ENCODE measurements around the gene PGAP6. TPM values are rescaled to one million over a fixed set of nuclear protein-coding genes. Genes with fewer than 3 reads are reported as not detected.
A peak's percentile ranks its signal among the peaks of the same experiment; 100 is the strongest.

Gene PGAP6
- total and polyA plus RNA-seq, 9 of the 15 experiments (the other 6 are each of a cell fraction or from before 2014, with no cell fraction given): 0.45 to 50.2 (median 39.3) TPM

- Histone ChIP-seq H3K4me3 (no peak overlapping the region), H3K9ac (ENCODE audit: insufficient read depth in 1 of 2, low read depth in 2 of 2, low read length in 2 of 2) (peak overlapping the region in 1 of 2 experiments; percentile 68; a peak in 2 of 4 replicates), H3K9me3 (replicated peaks; ENCODE audit: control insufficient read depth, insufficient read depth, low read depth, low read length) (no peaks in the 10 kb centered on the region), H3K4me2 (ENCODE audit: insufficient read depth, low read length) (no peak overlapping the region), H3K79me2 (ENCODE audit: control insufficient read depth, insufficient read depth, low read length) (peaks cover 32% of the 10 kb centered on the region), H3K27ac (ENCODE audit: extremely low read depth, low read depth, low read length) (no peak overlapping the region), H3K9me1 (ENCODE audit: control insufficient read depth, insufficient read depth, low read length) (no peaks in the 10 kb centered on the region), H3K4me1 (replicated peaks in 1 of 2; ENCODE audit: control insufficient read depth in 2 of 2, insufficient read depth in 2 of 2, low read length in 2 of 2) (peaks cover 7 to 74% of the 10 kb centered on the region in 2 experiments; a peak in 4 of 5 replicates), H3K36me3 (ENCODE audit: control insufficient read depth, insufficient read depth, low read length) (peaks cover 4% of the 10 kb centered on the region; the same call in 2 of the 3 replicates), H4K20me1 (replicated peaks; ENCODE audit: control insufficient read depth, insufficient read depth, low read length) (no peaks in the 10 kb centered on the region), H3K27me3 (ENCODE audit: control insufficient read depth in 2 of 2, insufficient read depth in 2 of 2, low read length in 2 of 2) (no peaks in the 10 kb centered on the region), H2AFZ (ENCODE audit: low read depth, low read length) (no peak overlapping the region)
- in situ Hi-C loops (cut with MboI): no loop called here
- ChIA-PET POLR2A (interaction anchor here (1.5 kb wide), 1 partner anchor 13 kb away, joined by 3 read pairs; the partner anchor contains the start of gene NME4), CTCF (ENCODE audit: low intra/inter-chr PET ratio) (no interaction called here)
- ATAC-seq: no peak
- TF ChIP-seq ZNF717 (CRISPR knock-in tag; IDR thresholded peaks at IDR 0.05) (no peak), PREB (CRISPR knock-in tag; IDR thresholded peaks at IDR 0.05) (no peak), SIRT6 (IDR thresholded peaks at IDR 0.05; ENCODE audit: low read depth, low read length) (no peak), GTF2A2 (tag; IDR thresholded peaks at IDR 0.05) (no peak), MAFF (IDR thresholded peaks at IDR 0.05; ENCODE audit: low read length) (no peak), FUS (optimal IDR thresholded peaks at IDR 0.05; ENCODE audit: low read depth, low read length) (no peak), ZBTB33 (CRISPR knock-in tag; IDR thresholded peaks at IDR 0.05) (peak; percentile 87)
- BruUV-seq (replicated peaks): no TSS peak
- FAIRE-seq: no peak
- 83% methylated on average over 24 of the region's 33 CpGs for WGBS (ENCODE audit: insufficient coverage, low coverage, missing lambda C conversion rate)
- intact Hi-C loops (cut with micrococcal nuclease): no loop called here
- no peak for DNase-seq (ENCODE audit: extremely low read depth in 1 of 4, low spot score in 3 of 4)
Measured at GRCh38 chr16:383326-384051, 1.7 kb upstream of the PGAP6 start.

Data from K562 (cell line).